ENCODE results near the gene ANKRD34A.

Gene ANKRD34A

DNA sequence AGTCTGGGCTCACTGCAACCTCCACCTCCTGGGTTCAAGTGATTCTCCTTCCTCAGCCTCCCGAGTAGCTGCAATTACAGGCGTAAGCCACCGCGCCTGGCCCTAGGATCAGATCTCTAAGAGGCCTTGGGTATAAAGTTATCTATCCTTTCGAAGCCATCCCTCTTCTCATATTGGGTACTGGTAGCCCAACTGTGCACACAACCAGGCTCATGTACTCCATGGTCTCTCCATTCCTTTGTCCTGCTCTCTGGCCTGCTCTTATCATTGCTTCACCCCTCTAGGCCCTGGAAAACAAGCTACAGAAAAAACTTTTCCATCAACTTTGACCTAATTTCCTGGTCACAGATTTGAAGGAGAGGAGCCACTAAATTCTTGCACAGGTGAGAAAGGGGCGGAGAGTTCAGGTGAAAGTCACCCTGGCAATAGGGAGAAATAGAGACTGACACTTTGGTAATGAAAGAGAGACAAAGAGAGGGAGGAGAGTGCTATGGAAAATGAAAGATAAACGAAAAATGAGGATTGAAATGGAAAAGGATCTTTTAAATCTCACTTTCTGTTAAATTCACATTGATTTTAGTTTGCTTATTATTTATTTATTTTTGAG lies 26.0 kb upstream of the ANKRD34A start:
- DNase-seq (ENCODE audit: low read depth) = no peak

DNA sequence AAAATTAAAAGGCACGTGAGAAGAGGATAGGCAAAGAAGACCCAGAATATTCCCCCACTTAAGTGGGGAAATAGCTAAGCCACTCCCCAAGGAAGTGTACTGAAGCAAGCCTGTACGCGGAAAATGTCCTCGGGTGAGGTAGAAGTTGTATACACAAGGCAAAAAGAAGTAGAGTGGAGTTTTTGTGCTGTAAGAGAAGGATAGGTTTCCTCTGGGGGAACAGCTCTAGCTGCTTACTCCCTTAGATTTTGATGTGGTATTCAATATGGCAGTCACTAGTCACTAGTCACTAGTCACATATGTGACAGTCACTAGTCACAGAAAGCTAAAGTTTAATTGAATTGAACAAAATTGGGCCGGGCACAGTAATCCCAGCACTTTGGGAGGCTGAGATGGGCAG lies 24.4 kb upstream of the ANKRD34A start:
- DNase-seq (ENCODE audit: low read depth) = no peak

DNA sequence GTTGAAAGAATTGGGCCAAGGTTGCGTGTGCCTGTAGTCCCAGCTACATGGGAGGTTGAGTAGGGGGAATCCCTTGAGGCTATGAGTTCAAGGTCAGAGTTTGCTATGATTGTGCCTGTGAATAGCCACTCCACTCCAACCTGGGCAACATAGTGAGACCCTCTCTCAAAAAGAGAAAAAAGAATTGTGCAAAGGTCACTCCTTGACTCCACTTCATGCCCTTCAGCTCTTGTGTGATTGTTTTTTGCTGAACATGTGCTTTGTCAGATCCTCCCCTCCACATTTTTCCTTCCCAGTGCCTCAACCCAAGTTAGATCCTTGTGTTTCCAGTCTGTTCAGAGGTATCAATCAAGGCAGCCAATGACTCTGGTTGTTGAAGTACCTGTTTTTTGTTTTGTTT lies 23.6 kb upstream of the ANKRD34A start:
- no peak for DNase-seq (ENCODE audit: low read depth)

DNA sequence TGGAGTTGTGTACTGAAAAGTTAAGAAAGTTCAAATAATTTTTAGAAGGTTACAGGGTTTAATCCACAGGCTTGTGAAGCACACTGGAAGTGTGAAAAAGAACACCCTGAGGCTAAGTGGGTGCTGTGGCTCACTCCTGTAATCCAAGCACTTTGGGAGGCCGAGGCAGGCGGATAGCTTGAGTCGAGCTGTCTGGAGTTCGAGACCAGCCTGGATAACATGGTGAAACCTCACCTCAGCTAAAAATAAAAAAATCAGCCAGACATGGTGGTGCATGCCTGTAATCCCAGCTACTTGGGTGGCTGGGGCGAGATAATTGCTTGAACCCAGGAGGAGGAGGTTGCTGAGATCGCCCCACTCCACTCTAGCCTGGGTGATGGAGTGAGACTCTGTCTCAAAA lies 22.2 kb upstream of the ANKRD34A start:
- no peak for DNase-seq (ENCODE audit: low read depth)

GRCh38 chr1:145985502-145986439 lies 21.4 kb upstream of the ANKRD34A start:
- DNase-seq (ENCODE audit: low read depth) = no peak

GRCh38 chr1:145985129-145985501 lies 20.7 kb upstream of the ANKRD34A start:
- DNase-seq (ENCODE audit: low read depth) = no peak

GRCh38 chr1:145983960-145984830 lies 19.8 kb upstream of the ANKRD34A start:
- no peak for DNase-seq (ENCODE audit: low read depth)

DNA sequence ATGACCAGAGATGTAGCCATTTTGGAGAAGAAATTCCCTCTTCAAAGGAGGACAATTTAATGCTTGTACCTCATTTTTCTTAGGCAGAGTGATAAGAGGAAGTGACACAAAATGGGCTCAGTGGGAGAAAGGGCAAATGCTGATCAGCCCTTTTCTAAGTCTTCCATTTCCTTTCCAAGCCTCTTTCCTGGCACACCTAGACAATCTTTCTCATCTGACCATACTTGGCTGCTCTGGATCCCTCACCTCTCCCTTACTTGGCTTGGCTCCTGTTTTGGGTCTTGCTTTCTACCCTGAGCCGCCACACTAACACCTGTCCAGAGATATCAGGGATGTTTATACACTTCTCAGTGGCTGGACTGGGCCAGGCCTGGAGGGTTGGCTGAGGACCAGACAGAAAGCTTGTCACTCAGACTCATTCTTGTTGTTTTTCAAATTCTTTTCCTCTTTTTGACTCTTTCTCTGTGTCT lies 18.9 kb upstream of the ANKRD34A start:
- no peak for DNase-seq (ENCODE audit: low read depth)

DNA sequence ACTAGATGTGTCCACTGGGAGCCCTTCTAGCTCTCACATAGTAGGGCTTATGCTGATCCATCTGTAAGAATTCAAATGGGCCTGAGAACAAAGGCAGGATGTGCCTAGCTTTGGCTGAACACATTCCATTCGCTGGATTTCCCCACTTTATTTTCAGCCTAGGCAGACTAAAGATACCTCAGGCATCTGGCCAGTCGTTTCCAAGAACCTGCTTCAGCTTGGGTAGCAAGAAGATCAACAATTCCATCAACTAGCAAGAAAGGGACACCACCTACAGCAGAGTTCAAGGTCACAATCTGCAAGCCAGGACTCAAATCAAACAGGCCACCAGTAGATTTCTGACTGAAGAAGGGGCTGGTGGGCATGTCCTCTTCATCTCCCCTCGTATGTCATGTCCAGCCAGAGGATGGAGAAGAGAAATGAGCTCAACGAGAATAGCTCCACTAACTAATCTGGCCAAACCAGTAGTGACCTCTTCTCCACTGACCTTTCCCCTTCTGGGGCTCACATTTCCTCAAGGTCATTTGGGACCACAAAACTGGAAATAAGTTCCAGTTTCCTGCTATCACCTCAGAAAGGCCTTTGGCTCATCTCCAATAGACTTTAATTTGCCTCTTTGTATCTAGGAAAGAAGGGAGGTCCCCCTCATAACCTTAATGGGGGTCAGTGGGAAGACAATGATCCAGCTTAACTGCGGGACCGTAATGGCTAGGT lies 17.8 kb upstream of the ANKRD34A start:
- no peak for DNase-seq (ENCODE audit: low read depth)

- no peak for DNase-seq (ENCODE audit: low read depth)
These were observed 16.2 kb upstream of the ANKRD34A start for GRCh38 chr1:145980457-145980994.

DNA sequence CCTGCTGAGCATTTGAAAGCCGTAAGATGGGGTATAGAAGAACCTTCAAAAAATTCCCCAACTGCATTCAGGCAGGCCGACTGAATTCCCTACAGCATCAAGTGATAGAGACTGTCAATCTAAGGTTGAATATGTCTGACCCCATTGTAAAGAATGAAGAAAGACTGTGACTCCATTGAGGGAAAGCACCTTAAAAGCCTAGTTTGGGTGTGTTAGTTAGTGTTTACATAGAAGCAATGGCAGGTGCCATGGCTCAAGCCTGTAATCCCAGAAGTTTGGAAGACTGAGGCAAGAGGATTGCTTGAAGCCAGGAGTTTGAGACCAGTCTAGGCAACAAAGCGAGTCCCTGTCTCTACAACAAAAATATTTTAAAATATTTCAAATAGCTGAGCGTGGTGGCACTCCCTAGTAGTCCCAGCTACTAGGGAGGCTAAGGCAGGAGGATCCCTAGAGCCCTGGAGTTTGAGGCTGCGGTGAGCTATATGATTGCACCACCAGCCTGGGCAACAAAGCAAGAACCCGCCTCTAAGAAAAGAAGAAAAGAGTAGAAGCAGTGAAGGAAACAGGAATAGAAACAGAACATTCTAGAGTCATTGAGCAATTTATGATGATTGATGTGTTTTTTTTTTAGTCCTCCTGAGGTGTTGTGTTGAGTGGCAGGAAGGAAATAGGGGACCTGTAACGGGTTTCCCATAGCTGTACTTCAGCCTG lies 15.5 kb upstream of the ANKRD34A start:
- no peak for DNase-seq (ENCODE audit: low read depth)

- DNase-seq (ENCODE audit: low read depth) = peak; percentile 100
These were observed 14.7 kb upstream of the ANKRD34A start for GRCh38 chr1:145978854-145979745.

GRCh38 chr1:145978471-145978853 lies 14.1 kb upstream of the ANKRD34A start:
- no peak for DNase-seq (ENCODE audit: low read depth)

DNA sequence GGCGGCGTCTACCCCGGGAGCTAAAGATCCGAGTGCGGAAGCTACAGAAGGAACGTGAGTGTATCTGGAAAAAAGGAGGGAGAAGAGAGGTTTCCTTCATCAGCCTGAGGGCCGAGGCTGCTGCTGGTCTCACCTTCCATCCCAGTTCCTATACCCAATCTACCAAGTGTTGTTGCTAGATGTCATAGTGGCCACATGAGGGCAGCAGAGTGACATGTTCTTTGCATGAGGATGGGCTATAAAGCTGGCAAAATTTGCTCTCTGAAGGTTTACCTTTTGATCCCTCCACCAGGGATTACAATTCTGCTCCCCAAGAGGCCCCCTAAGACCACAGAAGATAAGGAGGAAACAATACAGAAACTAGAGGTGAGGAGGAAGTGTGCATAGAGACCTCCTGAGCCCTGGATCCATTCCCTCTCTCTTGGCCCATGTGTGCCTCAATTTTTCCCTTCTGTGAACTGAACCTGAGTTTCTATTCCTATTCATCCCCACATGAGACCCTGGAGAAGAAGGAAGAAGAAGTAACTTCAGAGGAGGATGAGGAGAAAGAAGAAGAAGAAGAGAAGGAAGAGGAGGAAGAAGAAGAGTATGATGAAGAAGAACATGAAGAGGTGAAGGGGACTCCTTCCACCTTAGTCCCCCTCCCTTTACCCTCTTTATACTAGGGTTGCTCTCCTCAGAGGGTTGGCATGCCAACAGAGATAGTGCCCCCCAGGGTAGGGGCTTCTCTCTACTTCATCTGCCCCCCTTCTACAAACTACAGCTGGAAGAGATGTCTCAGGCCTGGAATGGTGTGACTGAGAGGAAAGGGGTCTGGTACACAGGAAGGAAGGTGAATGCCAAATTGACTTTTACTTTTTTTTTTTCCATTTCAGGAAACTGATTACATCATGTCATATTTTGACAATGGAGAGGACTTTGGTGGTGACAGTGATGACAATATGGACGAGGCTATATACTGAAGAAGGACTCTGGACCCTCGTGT lies 13.4 kb upstream of the ANKRD34A start:
- DNase-seq (ENCODE audit: low read depth) = no peak

GRCh38 chr1:145977016-145977415 lies 12.6 kb upstream of the ANKRD34A start:
- DNase-seq (ENCODE audit: low read depth) = no peak

DNA sequence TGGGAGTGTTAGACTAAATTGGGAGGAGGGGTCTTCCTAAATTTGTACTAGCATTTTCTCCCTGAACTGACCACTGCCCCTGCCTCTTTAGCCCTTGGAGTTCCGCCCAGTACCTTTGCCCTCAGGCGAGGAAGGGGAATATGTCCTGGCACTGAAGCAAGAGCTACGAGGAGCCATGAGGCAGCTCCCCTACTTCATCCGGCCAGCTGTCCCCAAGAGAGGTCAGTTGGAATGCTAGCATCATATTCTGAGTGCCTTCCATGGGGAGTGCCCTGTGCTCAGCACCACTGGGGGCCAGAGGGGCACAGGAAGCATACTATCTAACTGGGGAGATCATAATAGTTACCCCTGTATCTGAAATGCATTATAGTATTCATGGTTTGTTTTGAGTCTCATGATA lies 10.8 kb upstream of the ANKRD34A start:
- DNase-seq (ENCODE audit: low read depth) = no peak

GRCh38 chr1:145974721-145975120 lies 10.3 kb upstream of the ANKRD34A start:
- no peak for DNase-seq (ENCODE audit: low read depth)

DNA sequence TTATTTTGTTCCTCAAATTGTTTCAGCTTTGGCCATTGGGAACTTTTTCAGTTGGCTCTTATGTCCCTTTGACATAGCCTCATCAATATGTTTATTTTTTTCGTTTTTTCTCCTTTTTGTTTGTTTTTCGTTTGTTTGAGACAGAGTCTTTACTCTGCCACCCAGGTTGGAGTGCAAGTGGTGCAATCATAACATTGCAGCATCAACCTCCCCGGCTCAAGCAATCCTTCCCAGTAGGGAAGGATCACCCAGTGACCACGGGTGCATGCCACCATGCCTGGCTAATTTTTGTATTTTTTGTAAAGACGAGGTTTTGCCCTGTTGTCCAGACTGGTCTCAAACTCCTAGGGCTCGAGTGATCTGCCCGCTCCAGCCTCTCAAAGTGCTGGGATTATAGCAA lies 8.2 kb upstream of the ANKRD34A start:
- no peak for DNase-seq (ENCODE audit: low read depth)

- DNase-seq (ENCODE audit: low read depth) = no peak
These were observed 2.9 kb upstream of the ANKRD34A start for GRCh38 chr1:145967288-145967687.

All from stromal cell of bone marrow (primary cell).